Effector CD8-positive, alpha-beta T cell (primary cell): ENCODE data around the gene C17orf58.

Experiments used
- DNase-seq: peaks from one replicate; lab custom pipeline; 2025; lab: John Stamatoyannopoulos, UW

C17orf58 gene

DNA sequence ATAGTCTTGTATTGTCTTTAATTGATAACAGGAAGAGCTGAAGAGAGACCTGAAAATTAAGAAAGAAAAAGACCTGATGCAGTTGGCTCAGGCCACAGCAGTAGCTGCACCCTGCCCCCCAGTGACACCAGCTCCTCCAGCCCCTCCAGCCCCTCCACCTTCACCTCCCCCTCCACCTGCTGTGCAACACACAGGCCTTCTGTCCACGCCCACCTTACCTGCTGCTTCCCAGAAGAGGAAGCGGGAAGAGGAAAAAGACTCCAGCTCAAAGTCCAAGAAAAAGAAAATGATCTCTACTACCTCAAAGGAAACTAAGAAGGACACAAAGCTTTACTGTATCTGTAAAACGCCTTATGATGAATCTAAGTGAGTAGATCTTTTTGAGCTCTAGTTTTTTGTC, 36.8 kb downstream of the C17orf58 start:
- no peak for DNase-seq

DNA sequence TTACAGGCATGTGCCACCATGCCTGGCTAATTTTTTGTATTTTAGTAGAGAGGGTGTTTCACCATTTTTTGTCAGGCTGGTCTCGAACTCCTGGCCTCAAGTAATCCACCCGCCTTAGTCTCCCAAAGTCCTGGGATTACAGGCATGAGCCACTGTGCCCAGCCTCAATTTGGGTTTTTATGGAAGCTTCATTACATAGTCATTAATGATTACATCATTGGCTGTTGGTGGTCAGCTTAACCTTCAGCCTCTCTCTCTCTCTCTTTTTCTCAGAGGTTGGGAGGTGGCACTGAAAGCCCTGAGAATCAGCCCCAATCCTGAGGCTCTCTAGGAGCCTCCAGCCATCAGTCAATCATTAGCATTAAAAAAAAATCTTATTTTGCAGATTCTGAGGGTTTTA, 45.3 kb downstream of the C17orf58 start:
- DNase-seq = no peak

DNA sequence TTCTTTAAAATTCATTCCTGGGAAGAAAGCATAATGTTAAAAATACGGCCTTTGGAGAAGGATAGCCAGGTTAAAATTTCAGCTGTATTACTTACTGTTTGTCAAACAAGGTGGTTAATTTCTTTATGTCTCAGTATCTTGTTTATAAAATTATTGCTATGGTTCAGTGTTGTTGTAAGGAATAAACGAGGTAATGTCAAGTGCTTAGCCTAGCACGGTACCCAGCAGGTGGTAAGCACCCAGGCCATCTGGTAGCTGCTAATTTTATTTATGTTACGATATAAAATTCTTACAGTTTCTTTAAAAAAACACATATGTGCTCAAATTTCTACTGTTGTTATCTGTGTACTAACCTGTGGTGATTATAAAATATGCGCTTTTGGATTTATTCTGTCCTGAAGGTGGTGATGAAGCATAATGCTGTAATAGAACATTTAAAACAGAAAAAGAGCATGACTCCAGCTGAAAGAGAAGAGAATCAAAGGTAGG, 48.9 kb downstream of the C17orf58 start:
- DNase-seq = no peak

DNA sequence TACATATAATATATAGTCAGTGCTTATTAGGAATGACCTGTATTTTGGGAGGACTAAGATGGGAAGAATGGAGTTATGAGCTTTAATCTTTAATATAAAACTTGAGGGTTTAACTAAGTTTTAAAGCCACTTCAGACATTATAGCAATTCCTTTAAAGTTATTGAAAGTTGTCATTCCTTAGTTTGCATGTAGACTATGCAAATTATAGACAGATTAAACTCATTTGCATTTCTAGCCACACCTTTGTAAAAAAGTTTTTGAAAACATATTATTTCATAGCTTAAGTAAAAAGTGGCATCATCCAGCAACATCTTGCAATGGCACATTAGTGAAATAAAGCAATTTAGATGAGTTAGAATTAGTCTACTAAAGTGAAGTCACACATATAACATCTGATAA, 49.8 kb downstream of the C17orf58 start:
- no peak for DNase-seq

DNA sequence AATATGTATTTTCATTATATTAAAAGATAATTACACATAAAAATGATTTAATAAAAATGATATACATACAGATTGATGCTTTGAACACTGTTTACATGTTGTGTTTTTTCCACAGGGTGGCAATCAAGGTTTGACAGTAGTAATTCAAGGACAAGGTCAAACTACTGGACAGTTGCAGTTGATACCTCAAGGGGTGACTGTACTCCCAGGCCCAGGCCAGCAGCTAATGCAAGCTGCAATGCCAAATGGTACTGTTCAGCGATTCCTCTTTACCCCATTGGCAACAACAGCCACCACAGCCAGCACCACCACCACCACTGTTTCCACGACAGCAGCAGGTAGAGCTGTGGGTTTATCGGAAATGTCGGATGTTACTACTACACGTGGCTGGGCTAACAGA, 52.2 kb downstream of the C17orf58 start:
- no peak for DNase-seq

DNA sequence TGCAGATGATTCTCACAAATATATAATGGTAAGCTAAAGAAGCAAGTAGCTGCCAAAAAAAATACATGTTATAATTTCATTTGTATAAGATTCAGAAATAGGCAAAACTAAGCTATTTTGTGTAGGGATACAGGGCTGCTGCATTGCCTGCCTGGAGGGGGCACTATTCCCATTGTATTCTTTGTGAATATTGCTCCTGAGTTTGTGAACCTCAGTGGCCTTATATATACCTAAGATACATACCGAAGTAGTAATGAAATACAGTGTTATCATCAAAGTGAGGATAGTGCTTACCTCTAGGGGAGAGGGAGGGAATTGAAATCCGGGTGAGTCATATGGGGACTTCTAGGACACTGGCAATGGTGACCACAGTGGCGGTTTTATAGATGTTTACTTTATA, 53.5 kb downstream of the C17orf58 start:
- no peak for DNase-seq
